Stimulated activated CD4-positive, alpha-beta T cell treated with anti-CD3 and anti-CD28 coated beads, TNF-alpha, amount 100 ng/mL, for 4 hours (primary cell): ENCODE results near the gene AXIN2.
"Not testable (repeated sequence)": the region's sequence is repeated elsewhere in the genome, so short reads cannot be mapped to it uniquely, and the experiment has no call there.

Experiments
- DNase-seq, 3 experiments: peaks; one replicate each; pipeline ENCODE4 v3.0.0-alpha.2; 2020; ENCODE audit warnings: low read depth in 3 of 3

The AXIN2 gene

GRCh38 chr17:65523853-65524664 is 37.4 kb downstream of the AXIN2 start:
- DNase-seq: no peak

GRCh38 chr17:65523411-65523810 is 38.0 kb downstream of the AXIN2 start:
- no peak for DNase-seq

GRCh38 chr17:65522751-65523404 is 38.6 kb downstream of the AXIN2 start:
- DNase-seq: no peak

- no peak for DNase-seq
These were observed 42.0 kb downstream of the AXIN2 start for GRCh38 chr17:65519462-65519861.

- DNase-seq: no peak
These were observed 43.2 kb downstream of the AXIN2 start for GRCh38 chr17:65518256-65518655.

- no peak for DNase-seq
These were observed 45.2 kb downstream of the AXIN2 start for GRCh38 chr17:65515959-65516948.

- DNase-seq: no peak
These were observed 45.9 kb downstream of the AXIN2 start for GRCh38 chr17:65515512-65515911.

GRCh38 chr17:65514541-65514940 is 46.9 kb downstream of the AXIN2 start:
- no peak for DNase-seq

GRCh38 chr17:65514082-65514481 is 47.4 kb downstream of the AXIN2 start:
- DNase-seq: no peak

GRCh38 chr17:65511316-65511715 is 50.1 kb downstream of the AXIN2 start:
- no peak for DNase-seq

GRCh38 chr17:65509032-65509431 is 52.4 kb downstream of the AXIN2 start:
- DNase-seq: no peak

GRCh38 chr17:65504673-65505072 is 56.8 kb downstream of the AXIN2 start:
- DNase-seq: not testable (repeated sequence)

GRCh38 chr17:65504141-65504540 is 57.3 kb downstream of the AXIN2 start:
- no peak for DNase-seq

GRCh38 chr17:65503557-65503956 is 57.9 kb downstream of the AXIN2 start:
- no peak for DNase-seq

GRCh38 chr17:65498816-65499215 is 62.6 kb downstream of the AXIN2 start:
- DNase-seq: no peak

GRCh38 chr17:65496801-65497200 is 64.6 kb downstream of the AXIN2 start:
- no peak for DNase-seq

- DNase-seq: no peak
These were observed 66.1 kb downstream of the AXIN2 start for GRCh38 chr17:65495122-65496055.

- DNase-seq: no peak
These were observed 71.9 kb downstream of the AXIN2 start for GRCh38 chr17:65489413-65490155.

- no peak for DNase-seq
These were observed 72.8 kb downstream of the AXIN2 start for GRCh38 chr17:65488665-65489064.

GRCh38 chr17:65487990-65488389 is 73.5 kb downstream of the AXIN2 start:
- no peak for DNase-seq
